ENCODE data around the gene ENTREP1.
"Not testable (repeated sequence)": the region's sequence is repeated elsewhere in the genome, so short reads cannot be mapped to it uniquely, and the experiment has no call there.

Gene ENTREP1

GRCh38 chr9:69396759-69397158 is 71.7 kb downstream of the ENTREP1 start:
- no peak for DNase-seq (ENCODE audit: low read depth)
- TF ChIP-seq CTCF (IDR thresholded peaks at IDR 0.05; ENCODE audit: low read depth, low read length, missing control alignments) = no peak
- H3K4me3 ChIP-seq (ENCODE audit: low read depth, low read length) = no peak overlapping the region

- no peak for TF ChIP-seq CTCF (IDR thresholded peaks at IDR 0.05; ENCODE audit: low read depth, low read length, missing control alignments)
- no peak overlapping the region for H3K4me3 ChIP-seq (ENCODE audit: low read depth, low read length)
- no peak for DNase-seq (ENCODE audit: low read depth)
Observed at GRCh38 chr9:69397384-69398214, 72.6 kb downstream of the ENTREP1 start.

GRCh38 chr9:69400470-69400869 is 75.5 kb downstream of the ENTREP1 start:
- no peak overlapping the region for H3K4me3 ChIP-seq (ENCODE audit: low read depth, low read length)
- DNase-seq (ENCODE audit: low read depth) = no peak
- TF ChIP-seq CTCF (IDR thresholded peaks at IDR 0.05; ENCODE audit: low read depth, low read length, missing control alignments) = no peak

- H3K4me3 ChIP-seq (ENCODE audit: low read depth, low read length); DNase-seq (ENCODE audit: low read depth): not testable (repeated sequence)
Observed at GRCh38 chr9:69409936-69410335, 84.9 kb downstream of the ENTREP1 start.

- no peak overlapping the region for H3K4me3 ChIP-seq (ENCODE audit: low read depth, low read length)
- DNase-seq (ENCODE audit: low read depth) = no peak
- no peak for TF ChIP-seq CTCF (IDR thresholded peaks at IDR 0.05; ENCODE audit: low read depth, low read length, missing control alignments)
Observed at GRCh38 chr9:69411246-69411645, 86.2 kb downstream of the ENTREP1 start.

GRCh38 chr9:69411931-69412740 is 87.1 kb downstream of the ENTREP1 start:
- DNase-seq (ENCODE audit: low read depth) = no peak
- no peak overlapping the region for H3K4me3 ChIP-seq (ENCODE audit: low read depth, low read length)
- no peak for TF ChIP-seq CTCF (IDR thresholded peaks at IDR 0.05; ENCODE audit: low read depth, low read length, missing control alignments)

GRCh38 chr9:69412741-69413150 is 87.7 kb downstream of the ENTREP1 start:
- no peak overlapping the region for H3K4me3 ChIP-seq (ENCODE audit: low read depth, low read length)
- peak; percentile 54 for TF ChIP-seq CTCF (IDR thresholded peaks at IDR 0.05; ENCODE audit: low read depth, low read length, missing control alignments)
- no peak for DNase-seq (ENCODE audit: low read depth)

All from GM12864 (cell line).